Measurements from ENCODE around the gene RAD51B.
"Not testable (repeated sequence)": the region's sequence is repeated elsewhere in the genome, so short reads cannot be mapped to it uniquely, and the experiment has no call there.

RAD51B gene

DNA sequence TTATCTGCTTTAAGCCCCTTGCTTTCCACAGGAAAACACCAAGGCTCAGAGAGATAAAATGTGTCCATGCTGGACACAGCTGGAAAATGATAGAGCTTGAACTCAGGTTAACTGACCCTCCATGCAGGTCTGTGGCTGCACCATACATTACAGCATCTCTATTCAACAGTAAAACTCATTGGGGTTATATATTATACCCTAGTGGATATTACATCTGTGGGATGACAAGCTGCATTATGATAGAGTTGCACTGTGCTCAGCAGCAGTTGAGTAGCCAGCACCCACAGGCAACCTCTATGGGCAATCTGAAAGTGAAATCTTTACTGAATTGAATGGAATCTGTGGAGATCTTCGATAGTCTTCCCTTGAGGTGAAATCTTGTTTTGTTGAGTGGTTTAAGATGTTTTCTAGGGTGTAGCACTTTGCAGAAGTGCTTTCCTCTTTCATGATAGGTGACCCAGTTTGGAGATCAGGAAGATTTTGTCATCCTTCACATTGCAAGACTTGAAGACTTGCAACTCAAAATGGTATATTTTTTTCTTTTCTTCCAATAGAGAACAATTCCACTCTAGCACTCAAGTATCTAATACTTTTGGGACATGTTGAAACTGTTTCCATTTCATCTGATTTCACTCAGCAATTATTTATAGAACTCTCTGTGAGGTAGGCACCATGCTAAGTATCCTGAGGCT is 389.2 kb downstream of the RAD51B start:
- no peak for DNase-seq (ENCODE audit: low read depth, low spot score)

DNA sequence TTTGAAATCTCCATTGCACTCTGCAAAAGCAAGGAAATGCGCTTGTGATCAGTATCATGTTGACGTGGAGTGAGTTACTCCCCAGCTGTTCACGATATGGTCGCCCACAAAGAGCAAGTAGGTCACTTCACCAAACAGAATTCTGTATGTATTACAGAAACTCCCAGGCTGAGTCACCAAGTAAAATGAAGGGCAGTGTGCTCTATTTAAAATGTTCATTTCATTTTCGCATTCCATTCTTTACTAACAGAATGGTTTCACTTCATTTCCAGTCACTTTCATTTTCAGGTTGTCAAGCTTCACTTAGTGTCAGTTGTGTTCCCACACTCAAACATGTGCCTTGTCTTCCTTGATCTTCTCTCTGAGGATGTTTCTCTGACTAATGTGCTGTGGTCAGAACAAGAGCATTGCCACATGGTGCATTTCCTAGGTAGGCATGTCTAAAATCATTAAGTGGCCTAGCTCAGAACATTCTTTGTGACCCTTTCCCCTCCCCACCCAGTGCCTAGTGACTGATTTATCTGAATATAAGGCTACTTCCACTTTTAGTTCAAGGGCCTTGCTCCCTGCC is 391.2 kb downstream of the RAD51B start:
- no peak for DNase-seq (ENCODE audit: low read depth, low spot score)

DNA sequence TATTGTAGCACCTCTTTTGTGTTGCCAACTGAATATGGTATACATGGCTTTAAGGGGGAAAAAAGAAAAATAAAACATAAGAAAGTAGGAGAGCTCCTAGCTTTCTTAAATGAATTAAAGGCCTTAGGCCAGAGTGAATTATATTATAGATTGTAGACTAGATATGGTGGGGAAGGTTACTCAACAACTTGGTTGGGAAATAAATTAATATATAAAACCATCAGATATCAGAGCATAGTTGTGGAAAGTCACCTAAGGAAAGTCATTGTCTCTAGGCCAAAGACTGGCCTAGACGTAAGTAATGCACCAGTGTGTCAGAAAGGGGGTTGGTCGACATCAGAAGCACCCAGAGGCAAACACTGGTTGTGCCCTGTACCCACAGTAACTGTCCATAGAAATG is 391.8 kb downstream of the RAD51B start:
- DNase-seq (ENCODE audit: low read depth, low spot score) = no peak

DNA sequence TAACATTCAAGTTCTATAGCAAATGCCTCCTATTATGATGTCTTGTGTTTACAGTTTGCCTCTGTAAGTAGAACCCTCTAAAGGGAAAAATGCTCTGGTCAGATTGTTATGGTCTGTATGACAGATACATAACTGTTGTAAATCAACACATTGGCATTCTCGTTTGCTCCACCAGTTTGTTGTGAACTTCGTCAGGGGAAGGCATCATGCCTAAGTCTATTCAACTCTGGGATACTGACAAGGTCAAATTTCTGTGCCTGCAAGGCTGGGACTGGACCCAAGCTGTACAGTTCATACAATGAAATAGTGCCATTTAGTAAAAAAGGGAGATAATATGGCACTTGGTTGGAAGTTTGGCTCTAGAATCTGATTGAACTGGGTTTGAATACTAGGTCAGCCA is 392.3 kb downstream of the RAD51B start:
- DNase-seq (ENCODE audit: low read depth, low spot score) = no peak

DNA sequence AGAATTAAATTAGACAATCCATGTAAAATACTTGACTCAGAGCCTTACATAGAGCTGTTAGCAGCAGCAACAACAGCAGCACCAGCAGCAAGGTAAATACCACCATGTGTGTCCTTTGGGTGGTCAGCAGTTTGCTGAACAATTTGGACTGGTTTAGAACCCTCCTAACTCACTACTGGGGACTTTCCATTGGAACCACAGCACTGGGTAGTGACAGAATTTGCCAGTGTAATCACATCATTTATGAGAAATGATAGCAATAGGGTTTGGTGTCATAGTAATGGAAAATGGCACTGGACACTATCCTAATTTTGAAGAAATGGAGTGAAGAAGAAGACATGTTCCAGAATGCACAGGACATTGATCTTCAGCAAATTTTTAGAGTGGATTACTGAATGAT is 392.8 kb downstream of the RAD51B start:
- DNase-seq (ENCODE audit: low read depth, low spot score) = no peak

DNA sequence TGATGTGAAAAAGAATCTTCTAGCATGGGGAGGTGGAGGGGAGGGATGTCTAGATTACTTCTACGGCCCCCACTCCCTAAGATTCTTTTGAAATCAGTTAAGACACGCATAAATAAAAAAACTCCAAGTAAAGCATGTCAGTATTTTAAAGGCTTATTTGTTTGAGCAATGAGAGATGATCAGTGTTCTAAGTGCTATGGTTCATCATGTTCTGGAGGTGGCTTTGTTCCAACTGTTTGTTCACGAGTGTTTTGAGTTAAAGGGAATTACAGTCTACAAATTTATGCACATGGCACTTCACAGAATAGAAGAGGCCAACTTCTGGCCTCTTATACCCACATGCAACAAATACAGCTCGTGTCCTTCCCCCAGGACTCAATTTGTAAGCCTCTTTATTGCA is 394.9 kb downstream of the RAD51B start:
- no peak for DNase-seq (ENCODE audit: low read depth, low spot score)

DNA sequence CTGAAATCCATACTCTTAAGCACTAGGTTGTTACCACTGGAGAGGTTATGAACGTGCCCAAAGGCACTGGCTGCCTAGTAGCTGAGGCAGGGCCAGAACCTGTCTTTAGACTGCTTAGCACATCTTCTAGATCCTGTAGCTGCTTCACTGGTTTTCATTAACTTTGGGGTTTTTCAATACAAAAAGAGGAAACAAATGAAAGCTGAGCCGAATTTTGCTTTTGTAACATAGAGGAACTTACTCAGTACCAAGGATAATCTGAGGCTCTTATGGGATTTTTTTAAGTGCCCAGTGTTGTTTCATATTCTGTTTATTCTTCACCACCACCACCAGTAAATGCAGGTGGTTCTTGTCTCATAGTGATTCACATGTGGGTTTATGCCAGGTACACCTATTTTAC is 396.1 kb downstream of the RAD51B start:
- no peak for DNase-seq (ENCODE audit: low read depth, low spot score)

DNA sequence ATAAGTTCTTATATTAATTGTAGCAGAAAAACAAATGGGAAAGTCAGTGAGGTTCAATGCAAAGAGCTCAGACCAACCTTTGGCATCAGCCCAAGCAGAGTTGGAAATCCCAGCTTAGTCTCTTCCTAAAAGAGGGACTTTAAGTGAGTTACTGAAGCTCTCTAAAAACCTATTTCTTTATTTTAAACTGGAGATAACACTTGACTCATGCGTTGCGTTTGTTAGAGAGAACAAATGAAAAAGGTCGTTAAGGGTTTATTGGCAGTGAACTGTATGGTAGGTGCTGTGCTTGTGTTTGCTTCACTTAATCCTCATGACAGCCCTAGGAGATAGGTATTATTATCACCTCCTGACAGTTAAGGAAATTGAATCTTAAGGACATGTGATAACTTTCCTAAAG is 396.5 kb downstream of the RAD51B start:
- DNase-seq (ENCODE audit: low read depth, low spot score) = no peak

DNA sequence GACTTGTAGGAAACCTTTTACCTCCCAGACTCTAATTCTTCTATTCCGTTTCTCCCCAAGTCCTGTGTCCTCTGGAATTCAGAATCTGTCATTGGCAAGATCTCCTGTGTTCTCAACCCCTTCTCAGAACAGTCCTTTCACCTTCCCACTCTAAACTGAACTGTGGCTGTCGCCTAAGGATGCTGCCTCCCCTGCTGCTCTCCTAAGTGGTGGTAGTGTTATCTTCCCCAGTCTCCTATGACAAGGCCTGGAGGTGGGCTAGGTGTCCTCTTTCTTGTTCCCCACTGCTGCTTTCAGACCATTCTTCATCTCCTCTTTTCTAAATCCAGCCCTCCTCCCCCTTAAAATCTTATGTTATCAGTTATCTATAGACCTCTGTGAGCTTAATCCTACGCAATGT is 397.4 kb downstream of the RAD51B start:
- no peak for DNase-seq (ENCODE audit: low read depth, low spot score)

DNA sequence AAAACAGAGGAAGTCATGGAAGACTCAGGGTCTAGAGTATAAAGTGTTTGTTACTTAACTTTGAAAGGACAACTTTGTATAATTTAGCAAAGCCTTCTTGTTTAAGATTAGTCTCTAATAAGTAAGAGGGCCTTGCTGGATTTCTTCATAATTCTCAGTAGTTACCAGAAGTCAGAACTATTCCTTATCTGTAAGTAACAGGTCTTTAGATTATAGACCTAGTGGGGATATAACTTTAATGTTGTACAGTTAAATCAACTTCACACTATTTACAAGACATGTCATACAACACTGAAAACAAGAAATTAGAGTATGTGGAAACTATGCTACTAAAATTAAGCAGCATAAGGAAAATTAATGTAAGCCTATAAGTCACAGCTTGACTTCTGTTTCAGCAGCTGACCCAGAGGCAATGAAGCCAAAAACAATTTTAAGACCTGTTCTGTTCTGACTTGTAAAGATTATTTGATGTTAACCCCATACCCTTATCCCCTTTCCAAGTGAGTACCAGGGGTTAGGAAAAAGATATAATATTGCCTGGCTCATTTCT is 398.3 kb downstream of the RAD51B start:
- no peak for DNase-seq (ENCODE audit: low read depth, low spot score)

DNA sequence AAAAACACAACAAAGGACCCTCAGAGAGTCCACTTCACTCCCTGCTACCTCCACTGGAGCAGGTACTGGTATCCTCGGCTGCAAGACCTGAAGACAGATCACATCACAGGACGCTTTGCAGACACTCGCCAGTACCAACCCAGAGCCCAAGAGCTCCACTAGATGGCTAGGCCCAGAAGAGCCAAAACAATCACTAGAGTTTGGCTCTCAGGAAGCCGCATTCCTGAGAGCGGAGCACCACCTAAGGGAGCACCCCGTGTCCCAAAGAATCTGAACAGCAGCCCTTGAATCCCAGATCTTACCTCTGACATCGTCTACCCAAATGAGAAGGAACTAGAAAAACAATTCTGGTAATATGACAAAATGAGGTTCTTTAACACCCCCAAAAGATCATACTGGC is 399.8 kb downstream of the RAD51B start:
- no peak for DNase-seq (ENCODE audit: low read depth, low spot score)

DNA sequence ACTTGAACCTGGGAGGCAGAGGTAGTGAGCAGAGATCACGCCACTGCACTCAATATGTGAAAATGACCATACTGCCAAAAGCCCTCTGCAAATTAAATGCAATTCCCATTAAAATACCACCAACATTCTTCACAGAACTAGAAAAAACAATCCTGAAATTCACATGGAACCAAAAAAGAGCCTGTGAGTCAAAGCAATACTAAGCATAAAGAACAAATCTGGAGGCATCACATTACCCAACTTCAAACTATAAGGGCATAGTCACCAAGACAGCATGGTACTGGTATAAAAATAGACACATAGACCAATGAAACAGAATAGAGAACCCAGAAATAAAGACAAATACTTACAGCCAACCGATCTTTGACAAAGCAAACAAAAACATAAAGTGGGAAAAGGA is 401.5 kb downstream of the RAD51B start:
- DNase-seq (ENCODE audit: low read depth, low spot score) = not testable (repeated sequence)

DNA sequence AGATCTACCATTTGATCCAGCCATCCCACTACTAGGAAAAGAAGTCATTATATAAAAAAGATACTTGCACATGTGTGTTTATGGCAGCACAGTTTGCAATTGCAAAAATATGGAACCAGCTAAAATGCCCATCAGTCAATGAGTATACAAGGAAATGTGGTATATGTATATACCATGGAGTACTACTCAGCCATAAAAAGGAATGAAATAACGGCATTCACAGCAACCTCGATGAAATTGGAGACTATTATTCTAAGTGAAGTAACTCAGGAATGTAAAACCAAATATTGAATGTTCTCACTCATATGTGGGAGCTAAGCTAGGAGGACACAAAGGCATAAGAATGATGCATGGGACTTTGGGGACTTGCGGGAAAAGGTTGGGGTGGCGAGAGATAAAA is 402.6 kb downstream of the RAD51B start:
- no peak for DNase-seq (ENCODE audit: low read depth, low spot score)

DNA sequence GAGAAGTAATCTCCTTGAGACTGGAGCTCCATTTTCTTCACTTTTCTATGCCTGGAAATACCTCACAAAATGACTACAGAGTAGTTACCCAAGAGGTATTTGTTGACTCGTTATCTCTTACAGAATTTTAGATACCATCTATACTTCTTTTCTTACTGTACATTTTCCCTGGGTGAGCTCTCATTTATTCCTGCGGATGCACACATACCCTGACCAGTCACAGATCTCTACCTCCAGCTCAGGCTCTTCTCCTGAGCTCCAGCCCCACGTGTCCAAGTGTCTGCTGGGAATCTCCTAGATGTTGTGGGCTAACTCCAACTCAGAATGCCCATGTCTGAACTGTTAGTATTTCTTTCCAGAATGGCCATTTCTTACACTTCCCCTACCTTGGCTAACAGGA is 403.1 kb downstream of the RAD51B start:
- DNase-seq (ENCODE audit: low read depth, low spot score) = no peak

DNA sequence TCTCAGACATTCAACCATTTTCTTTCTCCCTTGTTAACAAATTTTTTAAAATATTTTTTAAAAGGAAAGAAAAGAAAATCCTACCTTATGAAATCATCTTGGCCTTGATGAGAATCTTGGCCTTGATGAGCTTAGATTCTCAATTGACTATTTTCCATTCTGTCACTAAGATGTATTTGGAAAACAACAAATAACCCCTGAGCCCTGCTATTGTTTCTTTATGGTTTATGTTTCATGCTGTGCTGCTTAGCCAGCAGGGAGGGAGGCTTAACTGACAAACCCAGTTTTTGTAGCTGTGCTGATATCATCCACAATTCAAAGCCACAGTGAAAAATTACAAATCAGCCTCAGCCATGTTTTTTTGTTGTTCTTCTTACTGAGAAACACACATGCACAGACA is 404.1 kb downstream of the RAD51B start:
- no peak for DNase-seq (ENCODE audit: low read depth, low spot score)

DNA sequence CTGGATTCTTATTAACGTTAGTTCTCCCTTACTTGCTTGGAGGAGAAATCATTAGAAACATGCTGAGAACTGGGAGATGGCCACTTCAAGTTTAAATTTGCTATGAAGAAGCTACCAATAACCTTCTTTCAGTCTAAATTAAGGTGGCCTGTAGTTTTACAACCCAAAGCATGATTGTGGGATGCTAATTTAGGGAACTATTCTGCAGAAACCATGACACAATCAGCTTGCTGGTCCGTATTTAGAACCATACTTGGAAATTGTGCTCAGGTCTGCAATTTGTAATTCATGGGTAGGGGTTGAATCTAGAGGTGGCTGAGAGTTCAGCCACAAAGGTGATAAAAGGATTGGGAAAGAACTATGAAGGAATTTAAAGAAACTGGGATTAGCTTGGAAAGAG is 405.7 kb downstream of the RAD51B start:
- no peak for DNase-seq (ENCODE audit: low read depth, low spot score)

DNA sequence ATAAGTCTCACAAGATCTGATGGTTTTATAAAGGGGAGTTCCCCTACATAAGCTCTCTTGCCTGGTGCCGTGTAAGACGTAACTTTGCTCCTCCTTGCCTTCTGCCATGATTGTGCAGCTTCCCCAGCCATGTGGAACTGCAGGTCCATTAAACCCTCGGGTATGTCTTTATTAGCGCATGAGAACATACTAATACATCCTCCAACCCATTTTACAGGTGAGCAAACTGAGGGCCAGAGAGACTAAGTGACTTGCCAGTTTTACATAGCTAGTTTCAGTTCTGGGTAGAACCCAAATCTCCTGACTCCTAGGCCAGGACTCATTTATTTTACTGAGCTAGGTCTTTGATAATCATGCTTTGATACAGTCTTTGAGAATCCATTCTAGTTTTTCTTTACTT is 406.9 kb downstream of the RAD51B start:
- no peak for DNase-seq (ENCODE audit: low read depth, low spot score)

DNA sequence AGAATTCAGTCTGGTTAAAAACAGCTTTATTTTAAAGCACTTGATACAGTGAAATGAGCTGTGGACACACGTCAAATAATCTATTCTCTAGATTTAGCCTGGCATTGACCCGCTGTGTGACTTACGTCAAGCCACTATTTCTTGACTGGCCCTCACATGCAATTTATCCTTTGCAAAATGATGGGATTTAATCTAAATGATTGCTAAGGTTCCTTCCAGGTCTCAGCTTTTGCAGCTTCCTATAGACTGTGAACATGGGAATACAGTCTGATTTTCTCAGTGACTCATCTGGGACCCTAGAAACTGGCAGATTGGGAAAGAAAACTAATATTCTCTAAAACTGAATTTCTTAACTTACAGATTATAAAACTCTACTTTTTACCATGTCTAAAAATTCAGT is 409.1 kb downstream of the RAD51B start:
- no peak for DNase-seq (ENCODE audit: low read depth, low spot score)

DNA sequence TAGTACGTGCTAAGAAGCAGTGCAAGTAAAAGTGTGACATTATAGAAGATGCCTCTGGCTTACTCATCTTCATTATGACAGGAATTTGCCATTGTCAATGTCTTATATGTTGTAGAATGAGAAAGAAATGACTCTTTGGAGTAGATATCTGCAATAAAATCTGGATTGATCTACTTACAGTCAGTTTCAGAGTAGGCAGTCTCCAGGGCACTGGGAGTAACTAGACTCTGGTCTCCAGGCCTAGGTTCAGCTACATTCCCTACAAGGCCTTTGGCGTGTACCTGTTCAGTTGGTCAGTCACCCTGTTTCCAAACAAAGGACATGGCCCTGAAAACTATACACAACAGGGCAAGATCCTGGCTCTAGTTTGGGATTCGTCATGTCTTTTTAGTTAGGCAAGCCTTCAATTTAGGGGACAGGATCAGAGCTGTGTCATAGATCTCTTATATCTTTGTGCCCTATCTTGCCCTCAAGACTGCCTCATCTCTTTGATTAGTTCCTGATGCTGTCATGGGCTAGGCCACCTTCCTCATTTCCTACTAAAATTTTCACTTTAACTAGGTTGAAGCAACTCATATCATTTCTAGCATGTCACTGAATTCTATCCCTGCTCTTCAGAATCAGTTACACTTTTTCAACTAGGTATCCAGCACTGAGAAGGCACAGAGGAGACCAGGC is 410.0 kb downstream of the RAD51B start:
- DNase-seq (ENCODE audit: low read depth, low spot score) = no peak

DNA sequence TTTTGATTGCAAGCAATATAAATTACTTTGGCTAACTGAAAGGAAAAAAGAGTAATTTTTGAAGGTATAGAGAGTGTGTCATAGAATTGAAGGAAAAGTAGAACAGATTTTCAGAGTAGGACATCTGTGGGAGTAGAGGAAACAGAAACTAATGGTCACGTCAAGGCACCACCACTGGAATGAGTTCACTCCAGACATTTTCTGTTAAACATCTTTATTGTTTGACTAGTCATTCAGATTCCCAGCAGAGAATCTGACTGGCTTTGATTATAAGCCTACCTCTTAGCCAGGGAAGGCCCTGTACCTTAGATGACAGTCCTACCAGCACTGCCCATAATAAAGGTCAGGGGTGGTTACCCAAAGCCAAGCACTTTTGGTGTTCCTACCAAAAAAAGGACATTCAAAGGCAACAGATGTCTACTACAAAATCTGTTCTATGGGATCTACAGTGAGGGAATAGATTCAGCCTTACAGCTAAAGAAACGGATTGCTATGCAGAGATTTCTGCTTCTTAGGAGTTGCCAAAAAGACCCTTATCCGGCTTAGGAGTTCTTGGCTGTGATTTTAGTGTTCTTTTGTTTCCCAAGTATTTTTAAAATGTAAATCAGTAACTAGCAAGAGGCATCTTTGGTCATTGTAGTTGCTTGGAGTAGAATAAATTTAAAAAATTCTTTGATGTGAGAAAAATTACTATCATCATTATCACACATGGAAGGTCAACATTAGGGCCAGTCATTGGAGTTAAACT is 410.8 kb downstream of the RAD51B start:
- DNase-seq (ENCODE audit: low read depth, low spot score) = no peak

DNA sequence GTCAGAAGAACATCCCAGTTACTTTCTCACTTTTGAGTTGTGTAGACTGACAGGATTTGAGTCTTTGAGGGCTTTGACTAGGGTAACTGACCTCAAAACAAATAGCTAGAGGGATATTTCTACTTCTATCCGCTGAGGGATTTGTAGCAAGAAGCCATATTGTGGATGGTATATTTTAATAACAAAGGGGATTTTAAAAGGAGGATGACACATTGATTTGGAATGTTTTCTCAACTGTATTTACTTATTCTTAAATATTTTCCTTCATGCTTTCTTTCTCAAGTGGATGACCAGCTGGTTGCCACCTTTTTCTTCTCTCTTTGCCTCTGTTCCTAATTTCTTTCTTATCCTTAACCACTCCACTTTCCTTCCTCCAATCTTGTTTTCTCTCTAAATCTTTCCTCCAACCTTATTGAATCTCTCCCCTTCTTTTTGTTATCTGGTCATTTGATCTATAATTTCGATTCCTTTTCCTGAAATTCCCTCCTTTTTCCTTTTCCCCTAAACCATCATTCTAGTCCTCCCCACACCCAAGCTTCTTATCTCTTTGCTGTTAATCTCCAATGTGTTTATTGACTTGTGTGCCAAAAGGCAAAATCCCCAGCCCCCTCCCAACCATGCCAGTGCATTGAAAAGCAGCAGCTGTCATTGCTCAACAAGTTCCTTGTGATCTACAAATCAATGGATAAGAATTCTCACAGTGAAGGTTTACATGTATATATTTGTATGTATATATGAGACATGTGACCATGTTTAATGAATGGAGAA is 411.6 kb downstream of the RAD51B start:
- peak; percentile 47 for DNase-seq (ENCODE audit: low read depth, low spot score)

DNA sequence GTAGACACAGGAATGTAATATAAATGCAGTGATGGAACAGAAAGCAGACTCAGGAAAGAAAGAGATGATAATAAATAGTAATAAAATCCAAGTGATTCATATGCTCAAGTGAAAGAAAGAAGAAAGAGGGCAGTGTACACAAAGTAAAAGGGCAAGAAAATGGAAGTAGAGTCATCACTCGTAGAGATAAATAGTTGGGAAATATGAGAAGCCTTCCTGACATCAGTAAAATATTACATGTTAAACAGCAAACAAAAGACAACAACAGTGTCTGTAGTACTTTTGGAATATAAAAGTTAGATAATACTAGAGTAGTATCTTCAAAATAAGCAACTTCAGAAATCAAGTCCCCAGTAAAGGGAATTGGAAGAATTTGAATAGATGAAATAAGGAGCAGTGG is 412.3 kb downstream of the RAD51B start:
- DNase-seq (ENCODE audit: low read depth, low spot score) = no peak

Data from iPS DF 19.7 (cell line).